K562 (cell line): Measurements from ENCODE around the gene NUAK2. TPM values are rescaled to one million over a fixed set of nuclear protein-coding genes. Genes with fewer than 3 reads are reported as not detected.

Experiments
- ATAC-seq: fragments of 200-7000 bp; cut with Tn5 transposase; 3 replicates; pipeline ENCODE4 v1.9.1; 2020; ENCODE audit warnings: moderate library complexity
- BruUV-seq: library from RNA; stranded (reverse); fragments of 400-500 nt; replicated peaks from 2 replicates; lab custom pipeline; 2021; lab: Mats Ljungman, UMichigan
- CTCF ChIA-PET: fragments of 300-600 bp; formaldehyde crosslinking; extraction: SDS; loops from one replicate; lab custom pipeline; 2021; ENCODE audit warnings: low intra/inter-chr PET ratio; lab: Yijun Ruan, JAX
- POLR2A ChIA-PET: fragments of 300-600, 350-650 bp; sonication (Branson Sonifier 250); formaldehyde crosslinking; extraction: SDS; loops from one replicate; lab custom pipeline; 2021; ENCODE audit warnings: antibody characterized with exemption, inconsistent platforms; lab: Yijun Ruan, JAX
- DNase-seq, 4 experiments: peaks; one replicate each; pipeline versions ENCODE4 v3.0.0 to v3.0.0-alpha.2; 2011 to 2018; ENCODE audit warnings: low spot score in 3 of 4, mixed read lengths in 3 of 4; ENCODE audit errors: extremely low read depth in 1 of 4
- FAIRE-seq: peaks from 2 replicates; lab custom pipeline; 2011; peaks lifted over from hg19 to GRCh38; lab: Jason Lieb, UNC
- H2AFZ ChIP-seq: 2 replicates; pipeline ENCODE4 v1.6.0; 2011; ENCODE audit warnings: low read depth, low read length, control low read depth, inconsistent platforms
- H3K27ac ChIP-seq: fragments of 200-600 bp; 3 replicates; pipeline ENCODE4 v1.8.0; 2011; ENCODE audit warnings: low read depth, mild to moderate bottlenecking, control low read depth, inconsistent platforms, low read length, moderate library complexity, mixed read lengths; ENCODE audit errors: extremely low read depth
- H3K27me3 ChIP-seq, 2 experiments: fragments of 300-600 bp in 1 of 2; 2 replicates in 1 of 2; 3 replicates in 1 of 2; pipeline versions ENCODE4 v1.6.0 to v1.8.0; 2011; ENCODE audit warnings: inconsistent platforms in 2 of 2, low read length in 2 of 2, mild to moderate bottlenecking in 1 of 2, mixed read lengths in 1 of 2, moderate library complexity in 1 of 2; ENCODE audit not compliant: control insufficient read depth in 2 of 2, insufficient read depth in 2 of 2
- H3K36me3 ChIP-seq: fragments of 300-600 bp; 3 replicates; pipeline ENCODE4 v1.8.0; 2011; ENCODE audit warnings: mild to moderate bottlenecking, low read length, inconsistent platforms; ENCODE audit not compliant: control insufficient read depth, insufficient read depth
- H3K4me1 ChIP-seq, 2 experiments: fragments of 200-600 bp in 1 of 2; replicated peaks in 1 of 2; 2 replicates in 1 of 2; 3 replicates in 1 of 2; pipeline versions ENCODE4 v1.5.1 to v1.8.0; 2011; ENCODE audit warnings: inconsistent platforms in 2 of 2, low read length in 2 of 2, mild to moderate bottlenecking in 1 of 2, mixed read lengths in 1 of 2, moderate library complexity in 1 of 2; ENCODE audit not compliant: control insufficient read depth in 2 of 2, insufficient read depth in 2 of 2
- H3K4me2 ChIP-seq: 2 replicates; pipeline ENCODE4 v1.6.1; 2011; ENCODE audit warnings: low read length, control low read depth, inconsistent platforms, mixed read lengths; ENCODE audit not compliant: insufficient read depth
- H3K4me3 ChIP-seq: fragments of 200-600 bp; sonication (generic), shearing (Covaris generic); 2 replicates; pipeline ENCODE4 v1.5.1; 2016; ENCODE audit warnings: control low read depth, inconsistent platforms
- H3K79me2 ChIP-seq: fragments of 200-600 bp; 3 replicates; pipeline ENCODE4 v1.8.0; 2011; ENCODE audit warnings: low read length, inconsistent platforms; ENCODE audit not compliant: control insufficient read depth, insufficient read depth
- H3K9ac ChIP-seq, 2 experiments: 2 replicates each; pipeline versions ENCODE4 v1.6.0 to v1.6.1; 2011; ENCODE audit warnings: low read depth in 2 of 2, low read length in 2 of 2, control low read depth in 1 of 2, inconsistent platforms in 1 of 2, mild to moderate bottlenecking in 1 of 2, mixed read lengths in 1 of 2; ENCODE audit not compliant: insufficient read depth in 1 of 2
- H3K9me1 ChIP-seq: one replicate; pipeline ENCODE4 v1.6.0; 2011; ENCODE audit warnings: inconsistent platforms, mild to moderate bottlenecking, low read length, moderate library complexity; ENCODE audit not compliant: control insufficient read depth, insufficient read depth
- H3K9me3 ChIP-seq: replicated peaks from 2 replicates; pipeline ENCODE4 v1.5.1; 2011; ENCODE audit warnings: low read depth, low read length, inconsistent platforms; ENCODE audit not compliant: control insufficient read depth, insufficient read depth
- H4K20me1 ChIP-seq: replicated peaks from 2 replicates; pipeline ENCODE4 v1.6.1; 2011; ENCODE audit warnings: low read length, inconsistent platforms, mixed read lengths; ENCODE audit not compliant: control insufficient read depth, insufficient read depth
- C11orf30 ChIP-seq: fragments of 450-650 bp; IDR thresholded peaks from 2 replicates; pipeline ENCODE4 v1.6.1; 2016; ENCODE audit warnings: low read depth, mild to moderate bottlenecking
- MYC ChIP-seq, 2 experiments: fragments of 250-450 bp in 1 of 2; sonication (Bioruptor Pico) in 1 of 2; IDR thresholded peaks; 2 replicates each; pipeline versions ENCODE4 v1.5.1 to v1.6.1; 2012 to 2021; ENCODE audit warnings: low read depth in 2 of 2, borderline replicate concordance in 1 of 2, improper control_type of control experiment in 1 of 2, low read length in 1 of 2, mild to moderate bottlenecking in 1 of 2, moderate library complexity in 1 of 2
- ZKSCAN8 ChIP-seq: fragments of 200-800 bp; sonication (Bioruptor generic); IDR thresholded peaks from 2 replicates; pipeline ENCODE4 v1.6.1; 2016; ENCODE audit warnings: missing genetic modification characterization, missing compliant biosample characterization
- ZNF12 ChIP-seq: sonication (generic); formaldehyde crosslinking; IDR thresholded peaks from 2 replicates; pipeline ENCODE4 v1.4.0; 2020; ENCODE audit warnings: mild to moderate bottlenecking, missing genetic modification reagents
- ZNF316 ChIP-seq: fragments of 450-650 bp; IDR thresholded peaks from 2 replicates; pipeline ENCODE4 v1.6.1; 2016
- ZNF766 ChIP-seq: fragments of 200-800 bp; sonication (Bioruptor generic); conservative IDR thresholded peaks from 2 replicates; pipeline ENCODE4 v1.6.1; 2016; ENCODE audit warnings: missing genetic modification characterization, missing compliant biosample characterization
- WGBS: fragments of 100-300 bp; shearing (Covaris generic); methylation state at CpG from one replicate; pipeline ENCODE4 v1.1.6; 2016; ENCODE audit warnings: low coverage, mixed read lengths; ENCODE audit not compliant: insufficient coverage; ENCODE audit errors: missing lambda C conversion rate; 5-methylcytosine and 5-hydroxymethylcytosine counted together
- in situ Hi-C: fragments of 300-500 bp; cut with MboI; formaldehyde crosslinking; loops from 4 replicates; pipeline ENCODE4 v1.15.0; 2018; ENCODE audit warnings: inconsistent platforms, mixed read lengths
- intact Hi-C: fragments of 100-400 bp; cut with micrococcal nuclease; formaldehyde crosslinking; loops from 2 replicates; pipeline ENCODE4 v1.14.2; 2022
- polyA plus RNA-seq, 8 experiments: library from polyadenylated mRNA; depleted of rRNA in 4 of 8; stranded (reverse) in 5 of 8; unstranded in 3 of 8; fragments of >200 nt; fragmentation: Nextera tagmentation in 2 of 8; fragmentation: Illumina TruSeq in 1 of 8; extraction: Ambion mirVana in 2 of 8; extraction: Trizol in 1 of 8; gene quantifications; 2 replicates each; pipeline versions ENCODE4 v1.2.1 to v1.2.3, GENCODE V29; 2011 to 2014; ENCODE audit warnings: inconsistent platforms in 1 of 8, missing spikeins in 1 of 8
- total RNA-seq, 7 experiments: library from RNA; depleted of rRNA in 6 of 7; stranded (reverse); fragments of >200 nt in 6 of 7; fragmentation: Illumina TruSeq in 2 of 7; extraction: Trizol in 2 of 7; gene quantifications; 2 replicates each; pipeline versions ENCODE4 v1.2.1 to v1.2.3, GENCODE V29; 2011 to 2021; ENCODE audit warnings: low replicate concordance in 1 of 7
- TF ChIP-seq, protein P1 (sequence below): fragments of 250-450 bp; sonication (Bioruptor Pico); IDR thresholded peaks from 2 replicates; pipeline ENCODE4 v1.4.0; 2020; ENCODE audit warnings: borderline replicate concordance
- TF ChIP-seq, protein P2 (sequence below), 2 experiments: fragments of 200-800 bp in 1 of 2; sonication (Bioruptor generic) in 1 of 2; sonication (generic) in 1 of 2; formaldehyde crosslinking in 1 of 2; IDR thresholded peaks in 1 of 2; conservative IDR thresholded peaks in 1 of 2; 2 replicates each; pipeline versions ENCODE4 v1.5.0 to v1.6.1; 2016 to 2020; ENCODE audit warnings: missing compliant biosample characterization in 1 of 2, missing genetic modification characterization in 1 of 2, missing genetic modification reagents in 1 of 2
- TF ChIP-seq, protein P3 (sequence below), 2 experiments: fragments of 450-650 bp; conservative IDR thresholded peaks; 2 replicates each; pipeline ENCODE4 v1.6.1; 2017; ENCODE audit warnings: mild to moderate bottlenecking in 2 of 2, moderate library complexity in 2 of 2
- TF ChIP-seq, protein P4 (sequence below): fragments of 200-800 bp; sonication (Bioruptor generic); IDR thresholded peaks from 2 replicates; pipeline ENCODE4 v1.6.1; 2017; ENCODE audit warnings: missing genetic modification characterization, missing compliant biosample characterization

NUAK2 gene
- total and polyA plus RNA-seq, 9 of the 15 experiments (the other 6 are each of a cell fraction or from before 2014, with no cell fraction given), result 0.04 to 0.44 (median 0.14) TPM

DNA sequence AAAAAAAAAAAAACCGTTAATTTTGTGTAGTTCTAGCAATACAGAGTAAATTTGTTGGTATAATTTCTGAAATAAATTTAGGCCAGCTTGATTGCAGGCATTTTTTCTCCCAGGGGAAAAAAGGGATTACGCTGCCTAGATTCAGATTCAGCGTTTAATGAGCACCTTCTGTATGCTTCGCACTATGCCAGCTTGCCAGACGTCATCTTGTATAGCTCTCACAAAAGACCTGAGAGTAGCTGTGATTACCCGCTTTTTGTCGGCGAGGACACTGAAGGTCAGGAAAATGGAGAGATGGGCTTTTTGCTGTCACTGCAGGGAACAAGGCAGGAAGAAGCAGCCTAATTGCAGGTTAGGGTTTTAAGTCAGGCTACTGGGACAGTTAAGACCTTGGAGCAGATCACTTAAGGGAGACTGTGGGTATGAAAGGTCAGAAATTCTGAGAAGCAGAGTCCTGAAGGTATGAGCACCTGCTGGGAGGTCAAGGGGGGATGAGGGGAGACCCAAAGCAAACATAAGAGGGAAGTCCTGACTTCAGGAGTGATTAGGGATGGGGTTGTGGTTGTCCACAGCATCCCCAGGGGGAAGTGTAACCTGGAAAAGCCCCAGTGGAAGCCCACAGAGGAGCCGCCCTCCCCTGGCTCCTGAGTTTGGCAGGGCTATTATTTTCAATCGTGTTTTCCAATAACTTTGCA, 54.8 kb downstream of the NUAK2 start:
- FAIRE-seq (peak; percentile 19), ATAC-seq (no peak), DNase-seq (no peak)
- no peaks in the 10 kb centered on the region for H3K9me3 ChIP-seq
- POLR2A ChIA-PET, result interaction anchor here (0.5 to 1.7 kb wide), 4 partner anchors 10 to 269 kb away, joined by 3 to 7 read pairs (median 4); no protein-coding TSS in a partner anchor
- 69% methylated on average over 10 of the region's 10 CpGs for WGBS
- H3K79me2 ChIP-seq, result no peaks in the 10 kb centered on the region
- intact Hi-C loops, result no loop called here
- H3K9ac ChIP-seq, result no peak overlapping the region; a peak in 2 of 4 replicates
- H3K27ac ChIP-seq, result peak overlapping the region; percentile 42
- no TSS peak for BruUV-seq
- TF ChIP-seq C11orf30 (no peak), MYC (IDR thresholded peaks at IDR 0.05; ENCODE audit: low read depth, low read length) (no peak), MYC (CRISPR knock-in tag; IDR thresholded peaks at IDR 0.05; ENCODE audit: borderline replicate concordance, low read depth) (0 out of 2 replicates have a peak, but pooled peaks have one; percentile 67), ZNF12 (0 out of 2 replicates have a peak, but pooled peaks have one; percentile 41), ZNF766 (CRISPR knock-in tag) (no peak), ZKSCAN8 (CRISPR knock-in tag) (peak; percentile 82; the same call in 1 of the 2 replicates), ZNF316 (no peak)
- TF ChIP-seq, protein P1, sequence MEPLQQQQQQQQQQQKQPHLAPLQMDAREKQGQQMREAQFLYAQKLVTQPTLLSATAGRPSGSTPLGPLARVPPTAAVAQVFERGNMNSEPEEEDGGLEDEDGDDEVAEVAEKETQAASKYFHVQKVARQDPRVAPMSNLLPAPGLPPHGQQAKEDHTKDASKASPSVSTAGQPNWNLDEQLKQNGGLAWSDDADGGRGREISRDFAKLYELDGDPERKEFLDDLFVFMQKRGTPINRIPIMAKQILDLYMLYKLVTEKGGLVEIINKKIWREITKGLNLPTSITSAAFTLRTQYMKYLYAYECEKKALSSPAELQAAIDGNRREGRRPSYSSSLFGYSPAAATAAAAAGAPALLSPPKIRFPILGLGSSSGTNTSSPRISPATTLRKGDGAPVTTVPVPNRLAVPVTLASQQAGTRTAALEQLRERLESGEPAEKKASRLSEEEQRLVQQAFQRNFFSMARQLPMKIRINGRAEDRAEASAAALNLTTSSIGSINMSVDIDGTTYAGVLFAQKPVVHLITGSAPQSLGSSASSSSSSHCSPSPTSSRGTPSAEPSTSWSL (CRISPR knock-in tag), result peak; percentile 23; the same call in 1 of the 2 replicates
- TF ChIP-seq, protein P2, sequence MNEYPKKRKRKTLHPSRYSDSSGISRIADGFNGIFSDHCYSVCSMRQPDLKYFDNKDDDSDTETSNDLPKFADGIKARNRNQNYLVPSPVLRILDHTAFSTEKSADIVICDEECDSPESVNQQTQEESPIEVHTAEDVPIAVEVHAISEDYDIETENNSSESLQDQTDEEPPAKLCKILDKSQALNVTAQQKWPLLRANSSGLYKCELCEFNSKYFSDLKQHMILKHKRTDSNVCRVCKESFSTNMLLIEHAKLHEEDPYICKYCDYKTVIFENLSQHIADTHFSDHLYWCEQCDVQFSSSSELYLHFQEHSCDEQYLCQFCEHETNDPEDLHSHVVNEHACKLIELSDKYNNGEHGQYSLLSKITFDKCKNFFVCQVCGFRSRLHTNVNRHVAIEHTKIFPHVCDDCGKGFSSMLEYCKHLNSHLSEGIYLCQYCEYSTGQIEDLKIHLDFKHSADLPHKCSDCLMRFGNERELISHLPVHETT (CRISPR knock-in tag; conservative IDR thresholded peaks at IDR 0.05 in 1 of 2, IDR thresholded peaks at IDR 0.05 in 1 of 2), result no peak
- TF ChIP-seq, protein P3, sequence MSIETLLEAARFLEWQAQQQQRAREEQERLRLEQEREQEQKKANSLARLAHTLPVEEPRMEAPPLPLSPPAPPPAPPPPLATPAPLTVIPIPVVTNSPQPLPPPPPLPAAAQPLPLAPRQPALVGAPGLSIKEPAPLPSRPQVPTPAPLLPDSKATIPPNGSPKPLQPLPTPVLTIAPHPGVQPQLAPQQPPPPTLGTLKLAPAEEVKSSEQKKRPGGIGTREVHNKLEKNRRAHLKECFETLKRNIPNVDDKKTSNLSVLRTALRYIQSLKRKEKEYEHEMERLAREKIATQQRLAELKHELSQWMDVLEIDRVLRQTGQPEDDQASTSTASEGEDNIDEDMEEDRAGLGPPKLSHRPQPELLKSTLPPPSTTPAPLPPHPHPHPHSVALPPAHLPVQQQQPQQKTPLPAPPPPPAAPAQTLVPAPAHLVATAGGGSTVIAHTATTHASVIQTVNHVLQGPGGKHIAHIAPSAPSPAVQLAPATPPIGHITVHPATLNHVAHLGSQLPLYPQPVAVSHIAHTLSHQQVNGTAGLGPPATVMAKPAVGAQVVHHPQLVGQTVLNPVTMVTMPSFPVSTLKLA (conservative IDR thresholded peaks at IDR 0.05), result no peak
- TF ChIP-seq, protein P4, sequence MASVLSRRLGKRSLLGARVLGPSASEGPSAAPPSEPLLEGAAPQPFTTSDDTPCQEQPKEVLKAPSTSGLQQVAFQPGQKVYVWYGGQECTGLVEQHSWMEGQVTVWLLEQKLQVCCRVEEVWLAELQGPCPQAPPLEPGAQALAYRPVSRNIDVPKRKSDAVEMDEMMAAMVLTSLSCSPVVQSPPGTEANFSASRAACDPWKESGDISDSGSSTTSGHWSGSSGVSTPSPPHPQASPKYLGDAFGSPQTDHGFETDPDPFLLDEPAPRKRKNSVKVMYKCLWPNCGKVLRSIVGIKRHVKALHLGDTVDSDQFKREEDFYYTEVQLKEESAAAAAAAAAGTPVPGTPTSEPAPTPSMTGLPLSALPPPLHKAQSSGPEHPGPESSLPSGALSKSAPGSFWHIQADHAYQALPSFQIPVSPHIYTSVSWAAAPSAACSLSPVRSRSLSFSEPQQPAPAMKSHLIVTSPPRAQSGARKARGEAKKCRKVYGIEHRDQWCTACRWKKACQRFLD, result peak; percentile 48; the same call in 1 of the 2 replicates
- peaks cover 49 to 54% of the 10 kb centered on the region in 2 experiments for H3K4me1 ChIP-seq
- H3K36me3 ChIP-seq, result no peaks in the 10 kb centered on the region
- H2AFZ ChIP-seq, result peak overlapping the region; percentile 63
- H3K27me3 ChIP-seq, result no peaks in the 10 kb centered on the region
- in situ Hi-C loops, result no loop called here
- H3K4me3 ChIP-seq, result no peak overlapping the region
- CTCF ChIA-PET, result no interaction called here
- H4K20me1 ChIP-seq, result no peaks in the 10 kb centered on the region
- no peaks in the 10 kb centered on the region for H3K9me1 ChIP-seq
- H3K4me2 ChIP-seq, result peak overlapping the region; percentile 15; the same call in 1 of the 2 replicates
